Epithelial cell of esophagus (primary cell): ENCODE measurements around the gene INHBE.
"Not testable (repeated sequence)": the region's sequence is repeated elsewhere in the genome, so short reads cannot be mapped to it uniquely, and the experiment has no call there.

Experiments
- DNase-seq: peaks from one replicate; pipeline ENCODE4 v3.0.0; 2010; ENCODE audit warnings: low read depth
- H3K4me3 ChIP-seq: 2 replicates; pipeline ENCODE4 v1.5.1; 2011; ENCODE audit warnings: mild to moderate bottlenecking, low read length, control low read depth
- TF ChIP-seq, protein P1 (sequence below): IDR thresholded peaks from 2 replicates; pipeline ENCODE4 v1.5.1; 2011; ENCODE audit warnings: low read depth, mild to moderate bottlenecking, low read length, control low read depth, inconsistent platforms; ENCODE audit not compliant: insufficient read depth; ENCODE audit errors: missing control alignments

The INHBE gene

DNA sequence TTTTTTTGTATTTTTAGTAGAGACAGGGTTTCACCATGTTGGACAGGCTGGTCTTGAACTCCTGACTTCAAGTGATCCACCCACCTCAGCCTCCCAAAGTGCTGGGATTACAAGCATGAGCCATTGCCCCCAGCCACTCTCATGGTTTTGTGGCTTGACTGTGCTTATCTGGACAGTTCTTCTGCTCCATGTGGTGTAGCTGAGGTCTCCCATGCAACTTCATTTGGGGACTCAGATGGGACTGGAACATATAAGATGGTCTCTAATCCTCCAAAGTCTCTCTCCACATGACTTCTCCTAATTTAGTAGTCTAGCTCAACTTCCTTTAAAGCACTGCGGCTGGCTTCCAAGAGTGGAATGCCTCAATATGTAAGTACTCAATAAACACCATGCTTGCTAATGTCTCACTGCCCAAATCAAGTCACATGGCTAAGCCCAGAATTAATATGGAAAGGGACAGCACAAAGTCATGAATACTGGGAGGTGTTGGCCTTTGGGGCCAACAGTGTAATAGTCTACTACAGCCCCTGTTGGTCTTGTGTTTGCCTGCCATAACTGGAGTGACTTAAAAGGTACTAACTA, 13.2 kb upstream of the INHBE start:
- TF ChIP-seq, protein P1, sequence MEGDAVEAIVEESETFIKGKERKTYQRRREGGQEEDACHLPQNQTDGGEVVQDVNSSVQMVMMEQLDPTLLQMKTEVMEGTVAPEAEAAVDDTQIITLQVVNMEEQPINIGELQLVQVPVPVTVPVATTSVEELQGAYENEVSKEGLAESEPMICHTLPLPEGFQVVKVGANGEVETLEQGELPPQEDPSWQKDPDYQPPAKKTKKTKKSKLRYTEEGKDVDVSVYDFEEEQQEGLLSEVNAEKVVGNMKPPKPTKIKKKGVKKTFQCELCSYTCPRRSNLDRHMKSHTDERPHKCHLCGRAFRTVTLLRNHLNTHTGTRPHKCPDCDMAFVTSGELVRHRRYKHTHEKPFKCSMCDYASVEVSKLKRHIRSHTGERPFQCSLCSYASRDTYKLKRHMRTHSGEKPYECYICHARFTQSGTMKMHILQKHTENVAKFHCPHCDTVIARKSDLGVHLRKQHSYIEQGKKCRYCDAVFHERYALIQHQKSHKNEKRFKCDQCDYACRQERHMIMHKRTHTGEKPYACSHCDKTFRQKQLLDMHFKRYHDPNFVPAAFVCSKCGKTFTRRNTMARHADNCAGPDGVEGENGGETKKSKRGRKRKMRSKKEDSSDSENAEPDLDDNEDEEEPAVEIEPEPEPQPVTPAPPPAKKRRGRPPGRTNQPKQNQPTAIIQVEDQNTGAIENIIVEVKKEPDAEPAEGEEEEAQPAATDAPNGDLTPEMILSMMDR = no peak
- no peak overlapping the region for H3K4me3 ChIP-seq
- DNase-seq = no peak

DNA sequence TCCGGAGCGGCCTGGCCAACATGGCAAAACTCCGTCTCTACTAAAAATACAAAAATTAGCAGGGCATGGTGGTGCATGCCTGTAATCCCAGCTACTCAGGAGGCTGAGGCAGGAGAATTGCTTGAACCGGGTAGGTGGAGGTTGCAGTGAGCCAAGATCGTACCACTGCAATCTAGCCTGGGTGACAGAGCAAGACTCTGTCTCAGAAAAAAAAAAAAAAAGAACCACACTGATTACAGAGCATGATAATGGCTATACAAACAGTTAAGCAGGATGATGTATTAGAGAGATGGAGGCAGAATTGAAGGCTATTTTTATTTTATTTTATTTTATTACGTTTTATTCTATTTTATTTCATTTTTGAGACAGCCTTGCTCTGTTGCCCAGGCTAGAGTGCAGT, 10.8 kb upstream of the INHBE start:
- not testable (repeated sequence) for DNase-seq, H3K4me3 ChIP-seq

DNA sequence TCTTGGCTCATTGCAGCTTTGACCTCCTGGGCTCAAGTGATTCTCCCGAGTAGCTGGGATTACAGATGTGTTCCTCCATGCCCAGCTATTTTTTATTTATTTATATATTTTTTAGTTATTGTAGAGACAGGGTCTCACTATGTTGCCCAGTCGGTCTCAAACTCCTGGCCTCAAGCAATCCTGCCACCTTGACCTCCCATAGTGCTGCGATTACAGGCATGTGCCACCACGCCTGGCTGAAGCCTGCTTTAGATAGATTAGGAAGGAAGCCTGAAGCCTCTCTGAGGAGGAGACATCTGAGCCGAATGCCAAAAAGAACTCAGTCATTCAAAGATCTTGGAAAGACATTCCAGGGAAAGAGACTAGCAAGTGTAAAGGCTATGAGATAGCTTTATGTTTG, 10.4 kb upstream of the INHBE start:
- DNase-seq = no peak
- TF ChIP-seq, protein P1 = no peak
- no peak overlapping the region for H3K4me3 ChIP-seq

DNA sequence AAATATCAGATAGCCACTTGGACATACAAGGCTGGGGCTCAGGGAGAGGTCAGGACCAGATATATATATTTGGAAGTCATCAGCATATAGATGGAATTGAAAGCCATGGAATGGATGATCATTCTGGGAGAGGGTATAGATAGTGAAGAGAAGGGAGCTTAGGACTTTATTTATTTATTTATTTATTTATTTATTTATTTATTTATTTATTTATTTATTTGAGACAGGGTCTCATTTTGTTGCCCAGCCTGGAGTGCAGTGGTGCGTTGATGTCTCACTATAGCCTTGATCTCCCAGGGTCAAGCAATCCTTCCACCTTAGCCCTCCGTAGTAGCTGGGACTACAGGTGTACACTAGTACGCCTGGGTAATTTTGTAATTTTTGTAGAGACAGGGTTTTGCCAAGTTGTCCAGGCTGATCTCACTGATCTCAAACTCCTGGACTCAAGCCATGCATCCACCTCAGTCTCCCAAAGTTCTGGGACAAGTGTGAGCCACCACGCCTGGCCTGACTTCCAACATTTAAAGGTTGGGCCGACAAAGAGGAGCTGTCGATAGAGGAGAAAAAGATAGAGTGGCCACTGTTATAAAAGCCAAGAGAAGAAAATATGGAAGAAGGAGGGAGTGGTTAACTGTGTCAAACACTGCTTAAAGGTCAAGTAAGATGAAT, 8.7 kb upstream of the INHBE start:
- no peak for DNase-seq
- TF ChIP-seq, protein P1 = no peak
- no peak overlapping the region for H3K4me3 ChIP-seq

DNA sequence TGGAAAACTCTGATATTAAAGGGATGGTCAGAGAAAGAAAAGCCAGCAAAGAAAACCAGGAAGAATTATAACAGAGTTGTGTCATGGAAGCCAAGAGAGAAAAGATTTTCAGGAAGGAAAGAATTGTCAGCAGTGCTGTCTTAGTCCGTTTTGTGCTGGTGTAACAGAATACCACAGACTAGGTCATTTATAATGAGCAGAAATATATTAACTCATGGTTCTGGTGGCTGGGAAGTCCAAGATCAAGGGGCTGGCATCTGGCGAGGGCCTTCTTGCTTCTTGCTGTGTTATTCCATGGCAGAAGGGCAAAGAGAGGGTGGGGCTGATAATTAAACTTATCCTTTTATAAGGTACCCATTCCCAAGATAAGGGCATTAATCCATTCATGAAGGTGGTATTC, 6.4 kb upstream of the INHBE start:
- H3K4me3 ChIP-seq = no peak overlapping the region
- no peak for DNase-seq
- TF ChIP-seq, protein P1 = no peak

DNA sequence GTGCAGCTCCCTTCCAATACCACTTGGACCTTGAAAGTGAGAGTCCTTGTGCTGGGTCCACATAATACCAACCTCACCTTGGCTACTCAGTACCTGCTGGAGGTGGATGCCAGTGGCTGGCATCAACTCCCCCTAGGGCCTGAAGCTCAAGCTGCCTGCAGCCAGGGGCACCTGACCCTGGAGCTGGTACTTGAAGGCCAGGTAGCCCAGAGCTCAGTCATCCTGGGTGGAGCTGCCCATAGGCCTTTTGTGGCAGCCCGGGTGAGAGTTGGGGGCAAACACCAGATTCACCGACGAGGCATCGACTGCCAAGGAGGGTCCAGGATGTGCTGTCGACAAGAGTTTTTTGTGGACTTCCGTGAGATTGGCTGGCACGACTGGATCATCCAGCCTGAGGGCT, 5.7 kb upstream of the INHBE start:
- DNase-seq = no peak
- TF ChIP-seq, protein P1 = no peak
- H3K4me3 ChIP-seq = no peak overlapping the region

DNA sequence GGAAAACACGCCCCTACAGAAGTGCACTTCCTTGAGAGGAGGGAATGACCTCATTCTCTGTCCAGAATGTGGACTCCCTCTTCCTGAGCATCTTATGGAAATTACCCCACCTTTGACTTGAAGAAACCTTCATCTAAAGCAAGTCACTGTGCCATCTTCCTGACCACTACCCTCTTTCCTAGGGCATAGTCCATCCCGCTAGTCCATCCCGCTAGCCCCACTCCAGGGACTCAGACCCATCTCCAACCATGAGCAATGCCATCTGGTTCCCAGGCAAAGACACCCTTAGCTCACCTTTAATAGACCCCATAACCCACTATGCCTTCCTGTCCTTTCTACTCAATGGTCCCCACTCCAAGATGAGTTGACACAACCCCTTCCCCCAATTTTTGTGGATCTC, 5.0 kb upstream of the INHBE start:
- H3K4me3 ChIP-seq = no peak overlapping the region
- DNase-seq = no peak
- TF ChIP-seq, protein P1 = no peak
